BLaER1 (cell line): ENCODE results near the gene SORCS2.

Source experiments
- H3K27ac ChIP-seq: shearing (Covaris generic); formaldehyde crosslinking; 2 replicates; pipeline ENCODE4 v1.8.1; 2022
- H3K27me3 ChIP-seq: shearing (Covaris generic); formaldehyde crosslinking; 2 replicates; pipeline ENCODE4 v1.8.1; 2022
- H3K36me3 ChIP-seq: shearing (Covaris generic); formaldehyde crosslinking; 2 replicates; pipeline ENCODE4 v1.8.1; 2022
- H3K4me1 ChIP-seq: shearing (Covaris generic); formaldehyde crosslinking; 2 replicates; pipeline ENCODE4 v1.8.1; 2022
- H3K4me2 ChIP-seq: shearing (Covaris generic); formaldehyde crosslinking; 2 replicates; pipeline ENCODE4 v1.8.1; 2022
- H3K4me3 ChIP-seq: shearing (Covaris generic); formaldehyde crosslinking; 2 replicates; pipeline ENCODE4 v1.8.1; 2022
- H3K9ac ChIP-seq: shearing (Covaris generic); formaldehyde crosslinking; 2 replicates; pipeline ENCODE4 v1.8.1; 2022
- H3K9me3 ChIP-seq: shearing (Covaris generic); formaldehyde crosslinking; 2 replicates; pipeline ENCODE4 v1.8.1; 2022
- H4K20me1 ChIP-seq: shearing (Covaris generic); formaldehyde crosslinking; 2 replicates; pipeline ENCODE4 v1.8.1; 2022
- Cebpa-rat ChIP-seq: shearing (Covaris generic); IDR thresholded peaks from 2 replicates; pipeline ENCODE4 v1.8.1; 2022

Gene SORCS2

DNA sequence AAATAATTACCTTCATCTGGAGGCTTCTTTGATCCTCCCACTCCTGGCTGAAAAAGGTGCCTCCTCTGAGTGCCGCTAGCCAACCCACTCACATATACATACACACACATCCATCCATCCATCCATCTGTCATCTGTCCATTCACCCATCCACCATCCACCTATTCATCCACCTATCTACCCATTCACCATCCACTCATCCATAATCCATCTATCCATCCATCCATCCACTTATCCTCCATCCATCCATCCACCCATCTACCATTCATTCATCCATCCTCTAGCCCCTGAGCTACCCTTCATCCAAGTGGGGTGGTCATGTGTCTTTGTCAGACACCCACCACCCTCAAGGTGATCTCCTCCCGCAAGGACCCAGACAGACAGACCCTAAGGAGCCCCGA is 423.9 kb downstream of the SORCS2 start:
- Histone ChIP-seq H3K36me3 (0 out of 2 replicates have a peak, but pooled peaks cover under 1% of the 10 kb centered on the region), H3K4me3 (no peak overlapping the region), H3K4me2 (no peak overlapping the region), H3K27ac (no peak overlapping the region), H3K9ac (no peak overlapping the region), H3K9me3 (0 out of 2 replicates have a peak, but pooled peaks cover 9% of the 10 kb centered on the region), H4K20me1 (no peaks in the 10 kb centered on the region), H3K4me1 (peaks cover 45% of the 10 kb centered on the region), H3K27me3 (no peaks in the 10 kb centered on the region)
- no peak for TF ChIP-seq Cebpa-rat

DNA sequence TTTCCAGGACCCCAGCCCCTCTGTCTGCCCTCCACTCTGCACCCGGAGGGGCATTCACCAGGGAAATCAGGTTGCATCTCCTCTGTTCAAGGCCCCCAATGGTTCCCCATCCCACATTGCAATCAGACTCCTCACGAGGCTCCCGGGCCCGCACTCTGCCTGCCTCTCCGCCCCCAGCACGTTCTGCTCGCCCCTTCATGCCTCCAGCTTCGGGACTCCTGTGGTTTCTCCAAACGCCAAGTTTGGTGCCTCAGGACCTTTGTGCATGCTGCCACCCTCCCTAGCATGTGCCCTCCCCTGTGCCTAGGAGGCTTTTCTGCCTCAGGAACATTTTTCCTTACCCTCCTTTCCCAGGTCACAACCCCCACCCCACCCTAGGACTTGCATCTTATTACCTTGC is 426.0 kb downstream of the SORCS2 start:
- H3K9me3 ChIP-seq, result 0 out of 2 replicates have a peak, but pooled peaks cover 9% of the 10 kb centered on the region
- no peaks in the 10 kb centered on the region for H3K36me3 ChIP-seq
- H3K9ac ChIP-seq, result no peak overlapping the region
- no peak overlapping the region for H3K27ac ChIP-seq
- no peak for TF ChIP-seq Cebpa-rat
- H4K20me1 ChIP-seq, result no peaks in the 10 kb centered on the region
- H3K4me1 ChIP-seq, result peaks cover 50% of the 10 kb centered on the region
- H3K27me3 ChIP-seq, result no peaks in the 10 kb centered on the region
- no peak overlapping the region for H3K4me2 ChIP-seq
- H3K4me3 ChIP-seq, result no peak overlapping the region

DNA sequence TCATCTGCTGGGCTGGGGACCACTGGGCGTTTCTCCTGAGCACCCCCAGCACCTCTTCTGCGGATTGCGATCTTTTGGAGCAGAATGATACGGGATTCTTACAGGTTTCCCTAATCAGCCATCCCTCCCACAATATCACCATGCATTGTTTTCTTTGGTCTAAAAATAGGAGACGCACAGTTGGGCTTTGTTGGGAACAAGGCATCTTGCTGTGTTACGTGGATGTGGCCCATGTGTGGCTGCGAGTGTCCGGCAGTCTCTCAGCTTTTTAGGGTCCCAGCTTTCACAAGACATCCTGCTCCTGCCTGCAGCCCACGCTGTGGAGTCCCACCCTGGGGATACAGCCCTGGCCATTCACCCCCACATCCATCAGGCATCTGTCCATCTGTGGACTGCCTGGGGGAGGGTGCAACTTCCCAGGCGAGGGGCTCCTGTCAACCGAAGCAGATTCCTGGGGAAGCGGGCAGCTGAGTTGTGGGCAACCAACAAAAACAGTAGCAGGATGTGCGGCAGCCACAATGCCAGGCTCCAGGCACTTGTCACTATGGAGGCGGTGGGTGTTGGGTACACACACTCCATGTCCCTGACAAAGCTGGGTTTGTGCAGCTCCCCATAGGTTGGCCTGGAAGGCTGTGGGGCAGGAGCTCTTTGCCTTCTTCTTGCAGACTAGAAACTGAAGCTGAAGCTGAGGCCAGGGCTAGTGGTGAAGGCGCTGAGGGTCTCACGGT is 427.9 kb downstream of the SORCS2 start:
- H3K27me3 ChIP-seq, result no peaks in the 10 kb centered on the region
- no peaks in the 10 kb centered on the region for H4K20me1 ChIP-seq
- peak overlapping the region; percentile 87 for H3K4me2 ChIP-seq
- peak overlapping the region; percentile 79 for H3K27ac ChIP-seq
- TF ChIP-seq Cebpa-rat, result no peak
- peaks cover 45% of the 10 kb centered on the region for H3K4me1 ChIP-seq
- peak overlapping the region; percentile 60; the same call in 1 of the 2 replicates for H3K9ac ChIP-seq
- no peaks in the 10 kb centered on the region for H3K36me3 ChIP-seq
- no peaks in the 10 kb centered on the region for H3K9me3 ChIP-seq
- H3K4me3 ChIP-seq, result no peak overlapping the region

DNA sequence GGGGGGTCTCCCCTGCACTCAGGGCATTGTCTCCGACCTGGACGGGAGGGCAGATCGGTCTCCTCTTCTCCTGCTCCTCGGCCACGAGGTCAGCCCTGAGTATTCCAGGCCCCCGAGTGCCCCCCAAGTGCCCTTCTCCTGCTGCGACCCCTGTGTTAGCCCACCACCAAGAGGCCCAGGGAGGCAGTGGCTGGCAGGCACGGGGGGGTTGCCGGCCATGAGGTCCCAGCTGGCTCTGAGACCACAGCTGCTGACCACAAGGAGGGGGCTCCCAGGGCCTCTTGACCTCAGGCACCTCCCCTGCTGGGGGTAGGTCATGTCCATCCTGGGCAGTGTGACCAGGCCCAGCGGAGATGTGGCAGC is 428.5 kb downstream of the SORCS2 start:
- TF ChIP-seq Cebpa-rat, result no peak
- peak overlapping the region; percentile 79 for H3K27ac ChIP-seq
- no peaks in the 10 kb centered on the region for H3K36me3 ChIP-seq
- H3K27me3 ChIP-seq, result no peaks in the 10 kb centered on the region
- peak overlapping the region; percentile 87 for H3K4me2 ChIP-seq
- no peak overlapping the region for H3K4me3 ChIP-seq
- H4K20me1 ChIP-seq, result no peaks in the 10 kb centered on the region
- no peaks in the 10 kb centered on the region for H3K9me3 ChIP-seq
- H3K4me1 ChIP-seq, result peaks cover 45% of the 10 kb centered on the region
- H3K9ac ChIP-seq, result peak overlapping the region; percentile 60; the same call in 1 of the 2 replicates

DNA sequence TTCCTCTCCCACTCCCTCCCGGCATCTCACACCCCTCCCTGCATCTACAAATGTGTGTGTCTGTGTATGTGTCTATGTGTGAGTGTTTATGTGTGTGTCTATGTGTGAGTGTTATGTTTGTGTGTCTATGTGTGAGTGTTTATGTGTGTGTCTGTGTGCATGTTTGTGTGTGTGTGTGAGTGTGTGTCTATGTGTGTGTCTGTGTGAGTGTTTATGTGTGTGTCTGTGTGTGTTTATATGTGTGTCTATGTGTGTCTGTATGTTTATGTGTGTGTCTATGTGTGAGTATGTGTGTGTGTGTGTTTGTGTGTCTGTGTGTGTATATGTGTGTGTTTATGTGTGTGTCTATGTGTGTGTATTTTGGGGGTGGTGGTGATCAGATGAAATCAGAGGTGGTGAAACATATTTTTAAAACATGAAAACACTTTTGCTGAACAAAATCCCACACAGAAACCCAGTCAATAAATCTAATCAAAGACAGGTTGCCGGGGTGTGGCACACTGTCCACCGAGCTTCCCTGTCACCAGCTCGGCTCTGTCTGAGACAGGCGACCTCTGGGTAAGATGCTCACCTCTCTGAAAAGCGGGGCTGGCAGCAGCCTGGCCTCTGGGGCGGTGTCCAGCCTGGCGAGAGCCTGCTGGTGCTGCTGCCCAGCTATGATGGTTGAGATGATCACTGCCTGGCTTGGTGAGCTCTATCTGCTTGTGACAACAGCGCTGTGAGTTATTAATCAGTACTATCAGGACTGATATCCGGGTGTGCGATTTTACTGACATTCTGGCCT is 429.1 kb downstream of the SORCS2 start:
- no peaks in the 10 kb centered on the region for H3K9me3 ChIP-seq
- no peaks in the 10 kb centered on the region for H3K36me3 ChIP-seq
- peaks cover 45% of the 10 kb centered on the region for H3K4me1 ChIP-seq
- no peaks in the 10 kb centered on the region for H3K27me3 ChIP-seq
- no peak overlapping the region for H3K4me3 ChIP-seq
- H3K9ac ChIP-seq, result peak overlapping the region; percentile 60; the same call in 1 of the 2 replicates
- TF ChIP-seq Cebpa-rat, result no peak
- peak overlapping the region; percentile 79 for H3K27ac ChIP-seq
- no peaks in the 10 kb centered on the region for H4K20me1 ChIP-seq
- H3K4me2 ChIP-seq, result peak overlapping the region; percentile 87

DNA sequence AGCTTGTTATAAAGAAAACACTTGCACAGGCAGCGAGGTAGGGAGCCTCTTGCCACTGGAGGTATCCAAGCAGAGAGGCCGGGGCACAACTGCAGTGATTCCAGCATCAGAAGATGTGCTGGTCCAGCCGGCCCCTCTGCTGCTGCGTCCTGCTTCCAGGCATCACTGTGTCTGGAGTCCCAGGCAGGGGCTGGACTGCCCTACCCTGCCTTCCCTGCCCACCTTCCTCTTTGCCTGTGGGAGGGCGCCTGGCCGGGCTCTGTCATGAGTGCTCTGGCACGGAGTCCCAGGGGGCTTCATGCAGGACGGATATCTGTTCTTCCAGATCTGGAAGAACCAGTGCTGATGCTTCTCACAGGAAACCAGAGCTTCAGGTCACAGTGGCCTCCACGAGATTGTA is 430.0 kb downstream of the SORCS2 start:
- H3K36me3 ChIP-seq, result no peaks in the 10 kb centered on the region
- H3K27me3 ChIP-seq, result no peaks in the 10 kb centered on the region
- no peak for TF ChIP-seq Cebpa-rat
- H3K9ac ChIP-seq, result no peak overlapping the region
- peak overlapping the region; percentile 79; the same call in 1 of the 2 replicates for H3K27ac ChIP-seq
- H3K4me2 ChIP-seq, result peak overlapping the region; percentile 87
- H3K4me3 ChIP-seq, result no peak overlapping the region
- H3K4me1 ChIP-seq, result peaks cover 45% of the 10 kb centered on the region
- no peaks in the 10 kb centered on the region for H4K20me1 ChIP-seq
- H3K9me3 ChIP-seq, result no peaks in the 10 kb centered on the region

DNA sequence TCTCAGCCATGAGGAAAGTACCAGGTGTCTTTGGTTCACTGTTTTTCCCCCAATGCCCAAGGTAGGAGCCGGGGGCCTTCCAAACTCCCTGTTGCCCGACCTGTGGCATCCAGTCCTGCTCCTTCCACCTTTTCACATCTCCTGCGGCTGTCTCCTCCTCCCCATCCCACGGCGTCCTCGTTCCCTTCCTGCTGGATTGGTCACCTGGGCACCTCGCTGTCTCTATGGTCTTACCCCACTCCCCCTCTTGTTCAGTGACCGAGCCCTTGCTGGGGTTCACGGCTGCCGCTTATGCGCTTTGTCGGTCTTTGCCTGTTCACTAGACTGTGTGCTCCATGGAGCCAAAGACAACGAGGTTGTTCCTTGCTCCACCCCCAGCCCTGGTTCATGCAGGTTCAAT is 431.1 kb downstream of the SORCS2 start:
- Histone ChIP-seq H3K36me3 (no peaks in the 10 kb centered on the region), H3K4me1 (peaks cover 45% of the 10 kb centered on the region), H4K20me1 (no peaks in the 10 kb centered on the region), H3K4me3 (no peak overlapping the region), H3K27me3 (no peaks in the 10 kb centered on the region), H3K9me3 (peaks cover 2% of the 10 kb centered on the region), H3K4me2 (no peak overlapping the region), H3K9ac (no peak overlapping the region), H3K27ac (no peak overlapping the region)
- TF ChIP-seq Cebpa-rat, result no peak

DNA sequence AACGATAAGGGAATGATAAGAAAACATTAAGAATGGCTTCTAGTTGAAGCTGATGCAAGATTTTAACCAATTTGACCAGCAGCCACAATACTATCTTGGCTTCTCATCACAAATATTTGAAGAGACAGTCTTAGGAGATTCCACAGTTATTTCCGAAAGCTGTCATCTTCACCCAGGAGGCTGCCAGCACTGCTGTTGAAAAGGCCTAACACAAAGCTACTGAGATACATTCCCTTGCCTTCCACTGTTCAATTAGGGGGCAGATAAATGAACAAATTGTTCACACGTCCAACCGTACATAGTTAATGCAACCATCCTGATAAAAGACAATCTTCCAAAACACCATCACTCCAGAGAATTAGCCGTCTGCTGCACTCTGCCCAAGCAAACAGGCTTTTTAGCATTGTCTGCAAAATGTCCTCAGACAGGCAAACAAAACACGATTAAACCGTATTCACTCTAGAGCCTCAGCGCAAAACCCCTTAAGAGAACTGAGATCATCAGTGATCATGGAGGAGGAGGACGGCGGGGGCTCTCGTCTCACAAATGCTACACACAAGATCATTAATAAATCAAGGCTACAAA is 432.1 kb downstream of the SORCS2 start:
- Histone ChIP-seq H3K27me3 (no peaks in the 10 kb centered on the region), H3K36me3 (no peaks in the 10 kb centered on the region; the same call in 1 of the 2 replicates), H3K9me3 (peaks cover 12% of the 10 kb centered on the region), H3K27ac (no peak overlapping the region), H4K20me1 (no peaks in the 10 kb centered on the region), H3K4me2 (no peak overlapping the region), H3K4me3 (no peak overlapping the region), H3K4me1 (peaks cover 39% of the 10 kb centered on the region), H3K9ac (no peak overlapping the region)
- TF ChIP-seq Cebpa-rat, result no peak

DNA sequence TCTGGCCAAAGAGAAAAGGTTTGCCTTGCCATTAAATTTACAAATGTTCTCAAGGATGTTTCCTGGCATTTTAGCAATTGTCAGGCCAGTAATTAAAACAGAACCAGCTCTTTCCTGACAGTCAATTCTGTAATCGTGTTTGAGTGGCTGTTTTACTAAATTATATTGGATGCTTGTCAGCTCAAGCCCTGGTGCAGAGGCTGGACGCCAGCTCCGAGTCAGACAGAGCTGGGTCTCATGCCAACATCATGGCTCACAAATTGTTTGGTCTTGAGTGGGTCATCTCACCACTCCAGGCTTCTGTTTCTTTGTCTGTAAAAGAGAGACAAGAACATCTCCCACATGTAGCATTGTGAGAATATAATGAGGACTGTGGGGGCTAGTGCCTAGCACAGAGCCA is 432.7 kb downstream of the SORCS2 start:
- Histone ChIP-seq H3K36me3 (peaks cover 6% of the 10 kb centered on the region), H3K4me1 (peaks cover 33% of the 10 kb centered on the region), H3K27ac (no peak overlapping the region), H4K20me1 (no peaks in the 10 kb centered on the region), H3K4me2 (no peak overlapping the region), H3K27me3 (no peaks in the 10 kb centered on the region), H3K9me3 (peaks cover 18% of the 10 kb centered on the region), H3K9ac (no peak overlapping the region), H3K4me3 (no peak overlapping the region)
- TF ChIP-seq Cebpa-rat, result no peak

DNA sequence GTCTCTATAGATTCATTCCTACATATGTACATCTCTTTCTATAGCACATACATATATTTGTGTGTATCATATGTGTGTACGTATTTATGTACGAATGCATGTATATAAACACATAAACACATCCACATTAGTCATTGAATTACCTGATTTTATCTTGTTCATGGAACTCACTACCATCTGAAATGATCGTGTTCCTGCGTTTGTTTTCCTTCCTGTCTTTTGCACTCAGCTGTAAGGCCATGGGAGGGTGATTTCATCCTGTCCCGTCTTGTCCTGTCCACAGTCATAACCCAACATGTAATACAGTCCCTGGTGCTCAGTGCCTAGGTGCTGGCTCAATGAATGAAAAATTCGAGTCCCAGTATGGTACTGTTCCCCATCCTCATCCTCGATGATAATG is 434.2 kb downstream of the SORCS2 start:
- Histone ChIP-seq H3K27me3 (no peaks in the 10 kb centered on the region), H4K20me1 (no peaks in the 10 kb centered on the region), H3K4me2 (no peak overlapping the region)

More for the DNA sequence above, 434.2 kb downstream of the SORCS2 start:
- H3K36me3 ChIP-seq, result peaks cover 12% of the 10 kb centered on the region
- no peak for TF ChIP-seq Cebpa-rat
- H3K4me1 ChIP-seq, result peaks cover 18% of the 10 kb centered on the region
- no peak overlapping the region for H3K4me3 ChIP-seq
- H3K9me3 ChIP-seq, result peaks cover 24% of the 10 kb centered on the region
- H3K27ac ChIP-seq, result no peak overlapping the region
- H3K9ac ChIP-seq, result no peak overlapping the region
